Transverse colon (tissue), 4 donors: ENCODE results near the gene GPS1.

Source experiments
- POLR2A ChIP-seq: fragments of 450-650 bp; IDR thresholded peaks from one replicate; pipeline ENCODE4 v1.6.1; 2016; ENCODE audit warnings: antibody characterized with exemption, mild to moderate bottlenecking, moderate library complexity
- POLR2AphosphoS5 ChIP-seq, 3 donors: sonication (generic); formaldehyde crosslinking; IDR thresholded peaks; one replicate each; pipeline ENCODE4 v1.6.1; 2016; ENCODE audit warnings: antibody characterized with exemption in 3 of 3
- TF ChIP-seq, protein P1 (sequence below), 5 experiments: fragments of 200-600 bp in 3 of 5; fragments of 450-650 bp in 2 of 5; sonication (generic) in 3 of 5; IDR thresholded peaks; 1 replicate in 2 of 5; 2 replicates in 3 of 5; pipeline ENCODE4 v1.5.1; 2016 to 2017; ENCODE audit warnings: antibody characterized with exemption in 5 of 5, inconsistent platforms in 3 of 5, mild to moderate bottlenecking in 2 of 5, moderate library complexity in 1 of 5

DNA sequence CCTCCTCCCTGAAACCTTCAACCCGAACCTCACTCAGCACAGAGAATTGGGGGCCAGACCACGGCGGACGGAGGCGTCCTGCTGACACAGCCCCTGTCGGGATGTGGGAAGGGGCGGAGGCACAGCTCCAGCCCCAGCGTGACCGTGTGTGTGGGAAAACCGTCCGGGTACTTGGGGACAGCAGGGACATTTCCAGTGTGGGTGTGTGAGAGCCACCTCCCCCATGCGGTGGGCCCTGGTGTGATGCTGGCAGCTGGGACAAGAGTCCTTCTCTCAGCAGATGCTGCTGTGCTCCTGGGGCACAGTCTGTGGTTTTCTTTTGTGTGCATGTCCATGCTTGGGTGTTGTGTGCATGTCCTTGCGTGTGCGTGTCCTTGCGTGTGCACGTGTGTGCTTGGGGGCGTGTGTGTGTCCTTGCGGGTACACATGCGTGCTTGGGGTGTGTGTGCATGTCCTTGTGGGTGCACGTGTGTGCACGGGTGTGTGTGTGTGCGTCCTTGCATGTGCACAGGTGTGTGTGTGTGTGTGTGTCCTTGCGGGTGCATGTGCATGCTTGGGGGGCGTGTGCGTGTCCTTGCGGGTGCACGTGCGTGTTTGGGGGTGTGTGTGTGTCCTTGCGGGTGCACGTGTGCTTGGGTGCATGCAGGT lies 45.9 kb upstream of the GPS1 start:
- TF ChIP-seq POLR2A (no peak), POLR2AphosphoS5 (IDR thresholded peaks at IDR 0.05) (no peak)
- TF ChIP-seq, protein P1, sequence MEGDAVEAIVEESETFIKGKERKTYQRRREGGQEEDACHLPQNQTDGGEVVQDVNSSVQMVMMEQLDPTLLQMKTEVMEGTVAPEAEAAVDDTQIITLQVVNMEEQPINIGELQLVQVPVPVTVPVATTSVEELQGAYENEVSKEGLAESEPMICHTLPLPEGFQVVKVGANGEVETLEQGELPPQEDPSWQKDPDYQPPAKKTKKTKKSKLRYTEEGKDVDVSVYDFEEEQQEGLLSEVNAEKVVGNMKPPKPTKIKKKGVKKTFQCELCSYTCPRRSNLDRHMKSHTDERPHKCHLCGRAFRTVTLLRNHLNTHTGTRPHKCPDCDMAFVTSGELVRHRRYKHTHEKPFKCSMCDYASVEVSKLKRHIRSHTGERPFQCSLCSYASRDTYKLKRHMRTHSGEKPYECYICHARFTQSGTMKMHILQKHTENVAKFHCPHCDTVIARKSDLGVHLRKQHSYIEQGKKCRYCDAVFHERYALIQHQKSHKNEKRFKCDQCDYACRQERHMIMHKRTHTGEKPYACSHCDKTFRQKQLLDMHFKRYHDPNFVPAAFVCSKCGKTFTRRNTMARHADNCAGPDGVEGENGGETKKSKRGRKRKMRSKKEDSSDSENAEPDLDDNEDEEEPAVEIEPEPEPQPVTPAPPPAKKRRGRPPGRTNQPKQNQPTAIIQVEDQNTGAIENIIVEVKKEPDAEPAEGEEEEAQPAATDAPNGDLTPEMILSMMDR (IDR thresholded peaks at IDR 0.05), result no peak
